K562 (cell line): Measurements from ENCODE around the gene TOR1A. TPM values are rescaled to one million over a fixed set of nuclear protein-coding genes. Genes with fewer than 3 reads are reported as not detected.

Experiments
- CHD1 ChIP-seq: fragments of 200-600 bp; sonication (generic); IDR thresholded peaks from one replicate; pipeline ENCODE4 v1.6.1; 2012; ENCODE audit warnings: mild to moderate bottlenecking, moderate library complexity, low read length, inconsistent platforms
- ESRRB ChIP-seq: fragments of 250-450 bp; sonication (Bioruptor Pico); IDR thresholded peaks from 2 replicates; pipeline ENCODE4 v1.5.0; 2020; ENCODE audit warnings: mild to moderate bottlenecking, moderate library complexity, borderline replicate concordance
- GATA2 ChIP-seq: sonication (generic); formaldehyde crosslinking; IDR thresholded peaks from 2 replicates; pipeline ENCODE4 v1.4.0; 2020; ENCODE audit warnings: mild to moderate bottlenecking, missing genetic modification reagents
- HIVEP1 ChIP-seq: fragments of 250-450 bp; sonication (Bioruptor Pico); IDR thresholded peaks from 2 replicates; pipeline ENCODE4 v1.4.0; 2020; ENCODE audit warnings: mild to moderate bottlenecking
- HMGXB4 ChIP-seq: sonication (generic); formaldehyde crosslinking; IDR thresholded peaks from 2 replicates; pipeline ENCODE4 v1.8.1; 2023; ENCODE audit warnings: mild to moderate bottlenecking, missing genetic modification reagents
- JUN ChIP-seq, 2 experiments: sonication (generic) in 1 of 2; formaldehyde crosslinking in 1 of 2; IDR thresholded peaks; 2 replicates each; pipeline versions ENCODE4 v1.6.1 to v1.8.0; 2012 to 2022; ENCODE audit warnings: borderline replicate concordance in 2 of 2, mild to moderate bottlenecking in 2 of 2, improper control_type of control experiment in 1 of 2, low read depth in 1 of 2, low read length in 1 of 2, missing genetic modification reagents in 1 of 2
- MAFG ChIP-seq: fragments of 450-650 bp; conservative IDR thresholded peaks from 2 replicates; pipeline ENCODE4 v1.6.1; 2016; ENCODE audit warnings: missing genetic modification characterization, missing compliant biosample characterization
- MECOM ChIP-seq: fragments of 250-450 bp; sonication (Bioruptor Pico); IDR thresholded peaks from 2 replicates; pipeline ENCODE4 v1.8.0; 2022; ENCODE audit warnings: inconsistent platforms
- MTA1 ChIP-seq: fragments of 450-650 bp; IDR thresholded peaks from 2 replicates; pipeline ENCODE4 v1.6.1; 2017; ENCODE audit warnings: borderline replicate concordance
- MYC ChIP-seq, 2 experiments: fragments of 250-450 bp in 1 of 2; sonication (Bioruptor Pico) in 1 of 2; IDR thresholded peaks; 2 replicates each; pipeline versions ENCODE4 v1.5.1 to v1.6.1; 2012 to 2021; ENCODE audit warnings: low read depth in 2 of 2, borderline replicate concordance in 1 of 2, improper control_type of control experiment in 1 of 2, low read length in 1 of 2, mild to moderate bottlenecking in 1 of 2, moderate library complexity in 1 of 2
- NCOA4 ChIP-seq: fragments of 450-650 bp; IDR thresholded peaks from 2 replicates; pipeline ENCODE4 v1.6.1; 2018; ENCODE audit warnings: mild to moderate bottlenecking; ENCODE audit not compliant: partially characterized antibody
- NR2C2 ChIP-seq, 2 experiments: fragments of 200-800 bp in 1 of 2; sonication (Bioruptor generic) in 1 of 2; sonication (generic) in 1 of 2; formaldehyde crosslinking in 1 of 2; IDR thresholded peaks; 2 replicates each; pipeline versions ENCODE4 v1.6.1 to v1.8.0; 2016 to 2022; ENCODE audit warnings: mild to moderate bottlenecking in 1 of 2, missing compliant biosample characterization in 1 of 2, missing genetic modification characterization in 1 of 2, missing genetic modification reagents in 1 of 2
- PHB ChIP-seq: fragments of 250-450 bp; sonication (Bioruptor Pico); IDR thresholded peaks from 2 replicates; pipeline ENCODE4 v1.5.0; 2021
- RBM22 ChIP-seq: fragments of 200-400 bp; formaldehyde crosslinking; IDR thresholded peaks from 2 replicates; pipeline ENCODE4 v1.6.1; 2018; ENCODE audit warnings: low read length, low read depth; ENCODE audit not compliant: poor library complexity, severe bottlenecking
- STAT6 ChIP-seq: sonication (generic); formaldehyde crosslinking; IDR thresholded peaks from 2 replicates; pipeline ENCODE4 v1.8.1; 2023; ENCODE audit warnings: mild to moderate bottlenecking, missing genetic modification reagents
- TAL1 ChIP-seq: fragments of 450-650 bp; IDR thresholded peaks from 2 replicates; pipeline ENCODE4 v1.6.1; 2016; ENCODE audit warnings: mild to moderate bottlenecking
- YBX1 ChIP-seq: fragments of 450-650 bp; IDR thresholded peaks from 2 replicates; pipeline ENCODE4 v1.7.1; 2016; ENCODE audit warnings: mild to moderate bottlenecking
- ZNF121 ChIP-seq: sonication (generic); formaldehyde crosslinking; conservative IDR thresholded peaks from 2 replicates; pipeline ENCODE4 v1.8.0; 2022; ENCODE audit warnings: missing genetic modification reagents
- ZNF239 ChIP-seq: fragments of 250-450 bp; sonication (Bioruptor Pico); IDR thresholded peaks from 2 replicates; pipeline ENCODE4 v1.4.0; 2020; ENCODE audit warnings: mild to moderate bottlenecking
- ZNF695 ChIP-seq: fragments of 450-650 bp; formaldehyde crosslinking; IDR thresholded peaks from 2 replicates; pipeline ENCODE4 v1.4.0; 2020; ENCODE audit warnings: mild to moderate bottlenecking, moderate library complexity
- ZSCAN29 ChIP-seq: fragments of 450-650 bp; IDR thresholded peaks from 2 replicates; pipeline ENCODE4 v1.6.1; 2017
- polyA plus RNA-seq, 8 experiments: library from polyadenylated mRNA; depleted of rRNA in 4 of 8; stranded (reverse) in 5 of 8; unstranded in 3 of 8; fragments of >200 nt; fragmentation: Nextera tagmentation in 2 of 8; fragmentation: Illumina TruSeq in 1 of 8; extraction: Ambion mirVana in 2 of 8; extraction: Trizol in 1 of 8; gene quantifications; 2 replicates each; pipeline versions ENCODE4 v1.2.1 to v1.2.3, GENCODE V29; 2011 to 2014; ENCODE audit warnings: inconsistent platforms in 1 of 8, missing spikeins in 1 of 8
- total RNA-seq, 7 experiments: library from RNA; depleted of rRNA in 6 of 7; stranded (reverse); fragments of >200 nt in 6 of 7; fragmentation: Illumina TruSeq in 2 of 7; extraction: Trizol in 2 of 7; gene quantifications; 2 replicates each; pipeline versions ENCODE4 v1.2.1 to v1.2.3, GENCODE V29; 2011 to 2021; ENCODE audit warnings: low replicate concordance in 1 of 7
- TF ChIP-seq, protein P1 (sequence below): fragments of 450-650 bp; IDR thresholded peaks from 2 replicates; pipeline ENCODE4 v1.6.1; 2016; ENCODE audit warnings: borderline replicate concordance

Gene TOR1A
- total and polyA plus RNA-seq, 9 of the 15 experiments (the other 6 are each of a cell fraction or from before 2014, with no cell fraction given) = 4.5 to 85.8 (median 51.3) TPM

- TF ChIP-seq TAL1 (0 out of 2 replicates have a peak, but pooled peaks have one; percentile 5), MYC (IDR thresholded peaks at IDR 0.05; ENCODE audit: low read depth, low read length) (peak; percentile 95), MYC (CRISPR knock-in tag; IDR thresholded peaks at IDR 0.05; ENCODE audit: borderline replicate concordance, low read depth) (peak; percentile 79; the same call in 1 of the 2 replicates), JUN (IDR thresholded peaks at IDR 0.05; ENCODE audit: borderline replicate concordance, low read depth, low read length) (peak; percentile 79; the same call in 1 of the 2 replicates), JUN (CRISPR knock-in tag; IDR thresholded peaks at IDR 0.05; ENCODE audit: borderline replicate concordance) (peak; percentile 92; the same call in 1 of the 2 replicates), ZNF695 (no peak), ESRRB (CRISPR knock-in tag) (no peak), ZSCAN29 (peak; percentile 92), MECOM (CRISPR knock-in tag) (no peak), CHD1 (peak; percentile 90), HIVEP1 (CRISPR knock-in tag) (no peak), STAT6 (peak; percentile 95), ZNF121 (no peak), NCOA4 (no peak), GATA2 (CRISPR knock-in tag) (no peak), ZNF239 (CRISPR knock-in tag) (peak; percentile 60), PHB (no peak), YBX1 (no peak), MTA1 (peak; percentile 36; the same call in 1 of the 2 replicates), MAFG (tag) (no peak), NR2C2 (CRISPR knock-in tag; IDR thresholded peaks at IDR 0.05) (peak; percentile 94), NR2C2 (tag; IDR thresholded peaks at IDR 0.05) (peak; percentile 98), RBM22 (peak; percentile 61), HMGXB4 (CRISPR knock-in tag) (0 out of 2 replicates have a peak, but pooled peaks have one; percentile 63)
- TF ChIP-seq, protein P1, sequence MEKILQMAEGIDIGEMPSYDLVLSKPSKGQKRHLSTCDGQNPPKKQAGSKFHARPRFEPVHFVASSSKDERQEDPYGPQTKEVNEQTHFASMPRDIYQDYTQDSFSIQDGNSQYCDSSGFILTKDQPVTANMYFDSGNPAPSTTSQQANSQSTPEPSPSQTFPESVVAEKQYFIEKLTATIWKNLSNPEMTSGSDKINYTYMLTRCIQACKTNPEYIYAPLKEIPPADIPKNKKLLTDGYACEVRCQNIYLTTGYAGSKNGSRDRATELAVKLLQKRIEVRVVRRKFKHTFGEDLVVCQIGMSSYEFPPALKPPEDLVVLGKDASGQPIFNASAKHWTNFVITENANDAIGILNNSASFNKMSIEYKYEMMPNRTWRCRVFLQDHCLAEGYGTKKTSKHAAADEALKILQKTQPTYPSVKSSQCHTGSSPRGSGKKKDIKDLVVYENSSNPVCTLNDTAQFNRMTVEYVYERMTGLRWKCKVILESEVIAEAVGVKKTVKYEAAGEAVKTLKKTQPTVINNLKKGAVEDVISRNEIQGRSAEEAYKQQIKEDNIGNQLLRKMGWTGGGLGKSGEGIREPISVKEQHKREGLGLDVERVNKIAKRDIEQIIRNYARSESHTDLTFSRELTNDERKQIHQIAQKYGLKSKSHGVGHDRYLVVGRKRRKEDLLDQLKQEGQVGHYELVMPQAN = peak; percentile 98
These were observed at the start of gene TOR1A (continued) for GRCh38 chr9:129823935-129824601.
